ENCODE measurements around the gene KIAA1549. TPM values are rescaled to one million over a fixed set of nuclear protein-coding genes. Genes with fewer than 3 reads are reported as not detected.

KIAA1549 gene
- total RNA-seq, 3 donors from 2014 or later = 2.0 to 4.2 (median 2.1) TPM

GRCh38 chr7:138865843-138866242, 115.3 kb downstream of the KIAA1549 start:
- DNase-seq = no peak
- no peak for ATAC-seq
- no peaks in the 10 kb centered on the region for H3K9me3 ChIP-seq
- no peak for TF ChIP-seq CTCF (IDR thresholded peaks at IDR 0.05)
- no peak overlapping the region for H3K4me3 ChIP-seq
- intact Hi-C loops (cut with DNase I, micrococcal nuclease) = no loop called here
- H3K36me3 ChIP-seq (ENCODE audit: low read depth) = no peaks in the 10 kb centered on the region
- no peaks in the 10 kb centered on the region for H3K4me1 ChIP-seq (ENCODE audit: low read depth)

DNA sequence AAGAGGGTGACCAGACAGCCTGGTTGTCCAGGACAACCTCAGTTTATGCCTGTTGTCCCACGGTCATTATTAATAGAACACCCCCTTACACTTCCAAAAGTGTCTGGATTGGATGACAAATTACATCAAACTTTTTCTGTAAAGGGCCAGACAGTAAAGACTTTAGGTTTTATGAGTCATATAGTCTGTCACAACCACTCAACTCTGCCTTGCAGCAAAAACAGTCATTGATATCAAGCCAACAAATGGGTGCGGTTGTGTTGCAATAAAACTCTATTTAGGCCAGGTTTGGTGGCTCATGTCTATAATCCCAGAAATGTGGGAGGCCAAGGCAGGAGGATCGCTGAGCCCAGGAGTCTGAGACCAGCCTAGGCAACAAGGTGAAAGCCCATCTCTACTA, 116.5 kb downstream of the KIAA1549 start:
- intact Hi-C loops (cut with DNase I, micrococcal nuclease) = no loop called here
- peak in 1 of 3 donors; percentile 12 for DNase-seq
- TF ChIP-seq CTCF (IDR thresholded peaks at IDR 0.05) = no peak
- H3K4me1 ChIP-seq (ENCODE audit: low read depth) = no peaks in the 10 kb centered on the region
- peak; percentile 61 for ATAC-seq
- no peaks in the 10 kb centered on the region for H3K9me3 ChIP-seq
- no peaks in the 10 kb centered on the region for H3K36me3 ChIP-seq (ENCODE audit: low read depth)
- no peak overlapping the region for H3K4me3 ChIP-seq

DNA sequence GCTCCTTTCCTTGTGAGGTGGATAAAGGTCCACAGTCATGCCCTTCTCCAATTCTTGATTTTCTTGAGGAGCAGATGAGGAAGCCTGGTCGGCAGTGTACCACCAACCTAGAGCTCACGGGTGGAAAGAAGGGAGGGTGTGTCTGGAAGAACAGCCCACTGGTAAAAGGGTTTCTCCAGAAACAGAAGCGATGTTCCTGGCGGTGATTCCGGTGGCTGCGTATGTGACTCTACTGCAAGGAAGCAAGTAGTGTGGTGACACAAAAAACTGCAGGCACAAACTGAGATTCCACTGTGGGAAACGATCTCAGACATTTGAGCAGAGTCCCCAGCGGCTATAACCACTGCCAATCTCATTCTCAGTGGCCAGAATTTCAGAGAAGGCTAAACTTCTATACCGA, 117.3 kb downstream of the KIAA1549 start:
- TF ChIP-seq CTCF (IDR thresholded peaks at IDR 0.05) = no peak
- DNase-seq = no peak
- no peaks in the 10 kb centered on the region for H3K4me1 ChIP-seq (ENCODE audit: low read depth)
- no peaks in the 10 kb centered on the region for H3K9me3 ChIP-seq
- no peak overlapping the region for H3K4me3 ChIP-seq
- H3K36me3 ChIP-seq (ENCODE audit: low read depth) = no peaks in the 10 kb centered on the region
- no peak for ATAC-seq
- intact Hi-C loops (cut with DNase I, micrococcal nuclease) = no loop called here

DNA sequence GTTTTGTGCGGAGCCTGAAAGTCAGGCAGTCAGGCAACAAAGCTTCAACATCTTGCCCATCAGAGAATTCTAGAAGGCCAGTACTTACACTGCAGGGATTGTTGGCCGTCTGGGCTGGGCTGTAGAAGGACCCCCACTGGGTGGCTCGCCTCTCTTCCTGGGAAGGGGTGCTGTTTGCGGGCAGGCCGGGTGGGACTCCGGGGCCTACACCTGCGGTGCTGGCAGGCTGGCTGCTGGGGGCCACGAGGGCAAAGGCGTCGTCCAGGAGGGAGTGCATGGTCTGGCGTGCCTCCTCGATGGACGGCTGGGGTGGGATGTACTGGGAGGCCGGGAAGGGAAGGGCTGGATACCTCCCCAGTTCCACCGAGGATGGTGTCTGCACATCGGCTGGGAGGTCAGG, 120.1 kb downstream of the KIAA1549 start:
- intact Hi-C loops (cut with DNase I, micrococcal nuclease) = no loop called here
- no peak for ATAC-seq

GRCh38 chr7:138857728-138858127, 123.5 kb downstream of the KIAA1549 start:
- no peak overlapping the region for H3K4me3 ChIP-seq
- no peaks in the 10 kb centered on the region for H3K9me3 ChIP-seq
- DNase-seq = no peak
- ATAC-seq = no peak
- no peaks in the 10 kb centered on the region for H3K36me3 ChIP-seq (ENCODE audit: low read depth)
- intact Hi-C loops (cut with DNase I, micrococcal nuclease) = no loop called here
- TF ChIP-seq CTCF (IDR thresholded peaks at IDR 0.05) = no peak
- no peaks in the 10 kb centered on the region for H3K4me1 ChIP-seq (ENCODE audit: low read depth)

More for the DNA sequence above, 120.1 kb downstream of the KIAA1549 start:
- H3K4me1 ChIP-seq (ENCODE audit: low read depth) = no peaks in the 10 kb centered on the region
- no peak for DNase-seq
- H3K36me3 ChIP-seq (ENCODE audit: low read depth) = no peaks in the 10 kb centered on the region
- H3K9me3 ChIP-seq = no peaks in the 10 kb centered on the region
- no peak overlapping the region for H3K4me3 ChIP-seq
- TF ChIP-seq CTCF (IDR thresholded peaks at IDR 0.05) = no peak

GRCh38 chr7:138854115-138854645, 127.0 kb downstream of the KIAA1549 start:
- no peaks in the 10 kb centered on the region for H3K36me3 ChIP-seq (ENCODE audit: low read depth)
- TF ChIP-seq CTCF (IDR thresholded peaks at IDR 0.05) = no peak
- DNase-seq = no peak
- no peaks in the 10 kb centered on the region for H3K4me1 ChIP-seq (ENCODE audit: low read depth)
- no peak overlapping the region for H3K4me3 ChIP-seq
- no peak for ATAC-seq
- intact Hi-C loops (cut with DNase I, micrococcal nuclease) = no loop called here
- H3K9me3 ChIP-seq = peaks cover 3% of the 10 kb centered on the region

All from mucosa of descending colon (tissue), 3 donors.